ENCODE measurements around the gene GLIS2. TPM values are rescaled to one million over a fixed set of nuclear protein-coding genes. Genes with fewer than 3 reads are reported as not detected.

The GLIS2 gene
- total RNA-seq, 4 donors from 2014 or later, result 5.7 to 26.9 (median 7.9) TPM

DNA sequence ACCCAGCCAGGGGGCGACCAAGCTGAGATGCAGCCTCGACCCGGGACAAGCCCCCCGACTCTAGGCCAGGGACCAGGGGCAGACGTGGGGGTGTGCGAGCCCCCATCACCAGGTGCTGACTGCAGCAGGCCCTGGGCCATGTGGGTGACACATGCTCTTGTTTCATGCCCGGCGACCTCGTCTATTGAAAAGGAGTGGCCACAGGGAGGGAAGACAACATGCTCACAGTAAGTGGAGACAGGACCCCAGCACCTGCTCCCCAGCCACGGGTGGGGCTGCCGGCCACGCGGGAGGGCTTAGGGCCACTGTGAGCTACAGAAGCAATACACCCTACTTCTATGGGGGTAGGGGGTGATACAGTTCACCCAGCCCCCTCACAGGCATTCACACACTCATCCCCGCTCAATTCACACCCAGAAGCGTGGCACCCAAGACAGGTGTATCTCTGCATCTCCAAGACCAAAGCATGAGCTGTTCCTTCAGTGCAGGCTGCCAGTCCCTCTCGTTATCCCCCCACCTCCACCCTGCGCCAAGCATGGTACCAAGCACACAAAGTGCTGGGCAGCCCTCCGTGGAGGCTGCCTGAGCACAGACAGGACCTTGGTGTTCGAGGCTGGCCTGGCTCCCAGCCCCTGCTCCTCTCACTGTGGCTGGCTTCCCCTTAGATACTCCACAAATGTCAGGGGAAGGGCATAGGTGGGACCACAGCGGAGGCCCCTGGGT, 69.4 kb downstream of the GLIS2 start:
- Histone ChIP-seq H3K27ac (peak overlapping the region in 2 of 4 donors; percentile 12 to 67), H3K9me3 (no peaks in the 10 kb centered on the region), H3K4me1 (peaks cover 0 to 70% (median 11%) of the 10 kb centered on the region in 3 donors), H3K27me3 (no peaks in the 10 kb centered on the region), H3K4me3 (no peak overlapping the region), H3K36me3 (peaks cover 0 to 92% of the 10 kb centered on the region in 2 donors)
- 75% methylated on average over 6 of the region's 20 CpGs; no CpG with 5 or more reads in 1 of the 2 donors for WGBS, 2 donors (ENCODE audit: low coverage in 1 of 2)
- TF ChIP-seq POLR2A (IDR thresholded peaks at IDR 0.05) (no peak), POLR2AphosphoS5 (IDR thresholded peaks at IDR 0.05) (no peak), EP300 (IDR thresholded peaks at IDR 0.05) (no peak)
- TF ChIP-seq, protein P1, sequence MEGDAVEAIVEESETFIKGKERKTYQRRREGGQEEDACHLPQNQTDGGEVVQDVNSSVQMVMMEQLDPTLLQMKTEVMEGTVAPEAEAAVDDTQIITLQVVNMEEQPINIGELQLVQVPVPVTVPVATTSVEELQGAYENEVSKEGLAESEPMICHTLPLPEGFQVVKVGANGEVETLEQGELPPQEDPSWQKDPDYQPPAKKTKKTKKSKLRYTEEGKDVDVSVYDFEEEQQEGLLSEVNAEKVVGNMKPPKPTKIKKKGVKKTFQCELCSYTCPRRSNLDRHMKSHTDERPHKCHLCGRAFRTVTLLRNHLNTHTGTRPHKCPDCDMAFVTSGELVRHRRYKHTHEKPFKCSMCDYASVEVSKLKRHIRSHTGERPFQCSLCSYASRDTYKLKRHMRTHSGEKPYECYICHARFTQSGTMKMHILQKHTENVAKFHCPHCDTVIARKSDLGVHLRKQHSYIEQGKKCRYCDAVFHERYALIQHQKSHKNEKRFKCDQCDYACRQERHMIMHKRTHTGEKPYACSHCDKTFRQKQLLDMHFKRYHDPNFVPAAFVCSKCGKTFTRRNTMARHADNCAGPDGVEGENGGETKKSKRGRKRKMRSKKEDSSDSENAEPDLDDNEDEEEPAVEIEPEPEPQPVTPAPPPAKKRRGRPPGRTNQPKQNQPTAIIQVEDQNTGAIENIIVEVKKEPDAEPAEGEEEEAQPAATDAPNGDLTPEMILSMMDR (IDR thresholded peaks at IDR 0.05), result no peak
- ATAC-seq, result no peak

DNA sequence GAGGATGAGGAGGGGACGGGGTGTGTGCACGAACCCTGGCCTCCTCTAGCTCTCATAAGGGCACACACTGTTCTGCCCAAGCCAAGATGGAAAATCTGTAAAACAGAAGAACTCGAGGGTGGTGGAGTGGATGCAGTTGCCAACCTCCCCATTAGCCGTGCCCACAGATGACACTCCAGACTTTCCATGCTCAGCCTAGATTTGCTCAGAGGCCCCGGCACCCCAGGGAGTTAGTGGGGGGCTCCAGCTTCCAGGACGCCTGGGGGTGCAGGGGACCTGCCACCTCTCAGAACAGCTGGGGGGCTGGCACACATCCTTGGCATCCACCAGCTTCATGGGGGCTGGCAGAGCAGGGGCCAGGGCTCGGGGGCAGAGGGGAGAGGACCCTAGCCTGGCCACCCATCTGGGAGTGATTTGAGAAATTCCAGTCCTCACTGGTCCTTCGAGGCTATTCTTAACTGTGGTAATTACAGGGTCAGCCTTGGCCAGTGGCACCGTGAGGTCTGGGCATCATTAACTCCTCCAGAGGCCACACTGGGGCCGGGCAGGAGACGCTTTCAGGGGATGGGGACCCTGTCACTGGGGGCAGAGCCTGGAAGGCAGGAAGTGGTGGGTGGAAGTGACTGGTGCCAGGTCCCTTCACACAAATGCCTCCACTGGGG, 70.1 kb downstream of the GLIS2 start:
- Histone ChIP-seq H3K27me3 (no peaks in the 10 kb centered on the region), H3K4me1 (peaks cover 0 to 63% (median 11%) of the 10 kb centered on the region in 3 donors), H3K9me3 (no peaks in the 10 kb centered on the region), H3K4me3 (no peak overlapping the region), H3K27ac (peak overlapping the region in 3 of 4 donors; percentile 26 to 67 (median 41)), H3K36me3 (peaks cover 0 to 92% of the 10 kb centered on the region in 2 donors)
- TF ChIP-seq, protein P1 (IDR thresholded peaks at IDR 0.05), result no peak
- TF ChIP-seq POLR2A (IDR thresholded peaks at IDR 0.05), result no peak
- no peak for TF ChIP-seq EP300 (IDR thresholded peaks at IDR 0.05)
- no peak for TF ChIP-seq POLR2AphosphoS5 (IDR thresholded peaks at IDR 0.05)
- 29 to 78% methylated on average over 1 to 3 of the region's 11 CpGs for WGBS, 2 donors (ENCODE audit: low coverage in 1 of 2)
- ATAC-seq, result no peak

DNA sequence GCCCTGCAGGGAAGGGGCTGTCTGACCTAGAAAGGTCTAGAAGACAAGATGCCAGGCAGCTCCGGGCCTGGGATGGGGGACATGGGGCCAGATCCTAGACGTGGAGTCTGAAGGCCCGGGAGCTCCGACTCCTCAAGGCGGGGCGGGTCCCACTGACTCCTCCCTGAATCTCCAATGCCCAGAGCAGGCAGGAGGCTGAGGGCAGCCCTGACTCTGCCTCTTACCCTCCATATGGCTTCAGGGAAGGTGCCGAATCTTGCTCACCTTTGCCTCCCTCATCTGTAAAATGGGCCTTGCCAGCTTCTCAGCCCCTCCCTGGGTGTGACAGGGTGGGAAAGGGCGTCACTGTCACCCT, 70.6 kb downstream of the GLIS2 start:
- H3K27ac ChIP-seq, result peak overlapping the region in 3 of 4 donors; percentile 26 to 67 (median 41)
- H3K36me3 ChIP-seq, result peaks cover 0 to 89% of the 10 kb centered on the region in 2 donors
- no peaks in the 10 kb centered on the region for H3K27me3 ChIP-seq
- TF ChIP-seq EP300 (IDR thresholded peaks at IDR 0.05), result no peak
- TF ChIP-seq, protein P1 (IDR thresholded peaks at IDR 0.05), result no peak
- no peak for TF ChIP-seq POLR2A (IDR thresholded peaks at IDR 0.05)
- TF ChIP-seq POLR2AphosphoS5 (IDR thresholded peaks at IDR 0.05), result no peak
- ATAC-seq, result no peak
- H3K4me1 ChIP-seq, result peaks cover 0 to 59% (median 11%) of the 10 kb centered on the region in 3 donors
- no peaks in the 10 kb centered on the region for H3K9me3 ChIP-seq
- WGBS, 2 donors (ENCODE audit: low coverage in 1 of 2), result no CpG with 5 or more reads among the region's 8 CpGs
- H3K4me3 ChIP-seq, result no peak overlapping the region

DNA sequence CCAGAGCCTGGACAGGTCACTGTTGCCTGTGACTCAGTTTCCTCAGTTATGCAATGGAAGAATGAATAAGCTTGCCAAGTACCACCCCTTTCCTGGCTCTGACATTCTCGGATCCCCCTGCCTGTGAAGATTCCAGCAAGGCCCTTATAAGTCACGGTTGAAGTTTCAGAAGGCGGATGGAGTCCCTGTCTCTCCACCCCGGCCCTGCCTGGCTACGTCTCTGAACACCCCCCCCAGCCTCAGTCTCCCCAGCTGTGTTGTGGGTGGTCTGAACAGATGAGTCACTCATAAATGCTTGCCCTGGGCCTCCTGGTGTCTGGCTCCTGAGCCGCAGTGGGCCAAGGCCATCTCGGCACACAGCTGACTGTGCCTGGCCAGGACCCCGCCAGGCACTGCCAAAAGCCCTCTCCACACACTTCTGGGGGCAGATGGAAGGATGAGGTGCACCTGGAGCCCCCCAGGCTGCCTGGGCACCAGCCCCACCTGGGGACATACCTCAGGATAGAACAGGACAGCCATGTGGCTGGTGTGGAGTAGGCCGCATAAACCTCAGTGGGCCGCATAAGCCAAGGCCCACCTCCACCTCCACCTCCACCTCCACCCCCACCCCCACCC, 71.2 kb downstream of the GLIS2 start:
- 60 to 63% methylated on average over 4 to 5 of the region's 10 CpGs for WGBS, 2 donors (ENCODE audit: low coverage in 1 of 2)
- TF ChIP-seq POLR2AphosphoS5 (IDR thresholded peaks at IDR 0.05), result no peak
- TF ChIP-seq, protein P1 (IDR thresholded peaks at IDR 0.05), result no peak
- TF ChIP-seq EP300 (IDR thresholded peaks at IDR 0.05), result no peak
- no peak for TF ChIP-seq POLR2A (IDR thresholded peaks at IDR 0.05)
- peak; percentile 8 for ATAC-seq

More for the DNA sequence above, 71.2 kb downstream of the GLIS2 start:
- Histone ChIP-seq H3K27me3 (no peaks in the 10 kb centered on the region), H3K4me1 (peaks cover 0 to 63% (median 11%) of the 10 kb centered on the region in 3 donors), H3K4me3 (no peak overlapping the region), H3K9me3 (no peaks in the 10 kb centered on the region), H3K27ac (peak overlapping the region in 3 of 4 donors; percentile 31 to 67 (median 41)), H3K36me3 (peaks cover 0 to 83% of the 10 kb centered on the region in 2 donors)

Data from gastroesophageal sphincter (tissue), 4 donors.